PC-3 (cell line): ENCODE measurements around the gene RBMS3. TPM values are rescaled to one million over a fixed set of nuclear protein-coding genes. Genes with fewer than 3 reads are reported as not detected.

Source experiments
- ATAC-seq: fragments of 200-7000 bp; cut with Tn5 transposase; 2 replicates; pipeline ENCODE4 v1.9.1; 2020; ENCODE audit warnings: mild to moderate bottlenecking, moderate library complexity
- BruUV-seq: library from RNA; stranded (reverse); fragments of 400-500 nt; replicated peaks from 2 replicates; lab custom pipeline; 2021; lab: Mats Ljungman, UMichigan
- CTCF ChIA-PET: fragments of 300-600 bp; sonication (Branson Sonifier 250); formaldehyde crosslinking; loops from one replicate; lab custom pipeline; 2022; ENCODE audit warnings: antibody characterized with exemption; lab: Charles Lee
- POLR2A ChIA-PET: fragments of 300-600 bp; sonication (Branson Sonifier 250); formaldehyde crosslinking; loops from one replicate; lab custom pipeline; 2022; ENCODE audit warnings: antibody characterized with exemption; ENCODE audit not compliant: unreplicated experiment; lab: Charles Lee
- DNase-seq: peaks from one replicate; pipeline ENCODE4 v3.0.0-alpha.2; 2015
- H2AFZ ChIP-seq: fragments of 300-600 bp; sonication (generic); 2 replicates; pipeline ENCODE4 v1.6.0; 2016; ENCODE audit warnings: antibody characterized with exemption, low read length
- H3F3A ChIP-seq: fragments of 300-600 bp; sonication (generic); one replicate; pipeline ENCODE4 v1.6.0; 2017; ENCODE audit warnings: antibody characterized with exemption, low read length, control low read depth, mild to moderate bottlenecking; ENCODE audit not compliant: unreplicated experiment
- H3K27ac ChIP-seq: fragments of 300-600 bp; sonication (generic); 2 replicates; pipeline ENCODE4 v1.5.1; 2016; ENCODE audit warnings: mild to moderate bottlenecking, low read length
- H3K27me3 ChIP-seq: fragments of 300-600 bp; sonication (generic); 2 replicates; pipeline ENCODE4 v1.6.1; 2016; ENCODE audit warnings: low read length, mixed read lengths
- H3K36me3 ChIP-seq: fragments of 300-600 bp; sonication (generic); 2 replicates; pipeline ENCODE4 v1.6.1; 2016; ENCODE audit warnings: low read depth, mixed run types, low read length, mixed read lengths
- H3K4me1 ChIP-seq: fragments of 300-600 bp; sonication (generic); 2 replicates; pipeline ENCODE4 v1.5.1; 2016; ENCODE audit warnings: low read length; ENCODE audit not compliant: insufficient read depth
- H3K4me2 ChIP-seq: fragments of 300-600 bp; sonication (generic); 2 replicates; pipeline ENCODE4 v1.6.0; 2016; ENCODE audit warnings: low read length
- H3K4me3 ChIP-seq: fragments of 300-600 bp; sonication (generic); 2 replicates; pipeline ENCODE4 v1.5.1; 2016; ENCODE audit warnings: mild to moderate bottlenecking, low read length, mixed read lengths
- H3K79me2 ChIP-seq: fragments of 300-600 bp; sonication (generic); 2 replicates; pipeline ENCODE4 v1.6.1; 2017; ENCODE audit warnings: low read length, mixed read lengths
- H3K9ac ChIP-seq: fragments of 300-600 bp; sonication (generic); 2 replicates; pipeline ENCODE4 v1.6.0; 2016; ENCODE audit warnings: mild to moderate bottlenecking, low read length
- H3K9me2 ChIP-seq: fragments of 300-600 bp; sonication (generic); replicated peaks from 2 replicates; pipeline ENCODE4 v1.6.1; 2016; ENCODE audit warnings: mixed run types, low read length, mixed read lengths
- H3K9me3 ChIP-seq: fragments of 300-600 bp; sonication (generic); 2 replicates; pipeline ENCODE4 v1.6.1; 2016; ENCODE audit warnings: low read length, mixed read lengths
- H4K20me1 ChIP-seq: fragments of 300-600 bp; sonication (generic); 2 replicates; pipeline ENCODE4 v1.6.1; 2016; ENCODE audit warnings: low read length, mixed read lengths
- EZH2 ChIP-seq: fragments of 300-600 bp; sonication (generic); IDR thresholded peaks from one replicate; pipeline ENCODE4 v1.6.1; 2017; ENCODE audit warnings: antibody characterized with exemption, mild to moderate bottlenecking, low read length; ENCODE audit not compliant: unreplicated experiment
- EZH2phosphoT487 ChIP-seq: fragments of 300-600 bp; sonication (generic); IDR thresholded peaks from 2 replicates; pipeline ENCODE4 v1.6.1; 2018; ENCODE audit warnings: mild to moderate bottlenecking, antibody characterized with exemption, low read length, borderline replicate concordance
- intact Hi-C: fragments of 100-400 bp; cut with micrococcal nuclease; formaldehyde crosslinking; loops from 2 replicates; pipeline ENCODE4 v1.9.0; 2023
- total RNA-seq: library from RNA; depleted of rRNA; stranded (reverse); fragments of >200 nt; gene quantifications from 2 replicates; pipeline ENCODE4 v1.2.3, GENCODE V29; 2014
- TF ChIP-seq, protein P1 (sequence below): fragments of 300-600 bp; sonication (generic); conservative IDR thresholded peaks from 2 replicates; pipeline ENCODE4 v1.5.1; 2017; ENCODE audit warnings: antibody characterized with exemption, low read depth, mild to moderate bottlenecking, low read length

The RBMS3 gene
- total RNA-seq, 1 experiment from 2014 or later: 5.4 TPM

- CTCF ChIA-PET: no interaction called here
- DNase-seq (peak; percentile 90), ATAC-seq (peak; percentile 89)
- Histone ChIP-seq H3K9ac (no peak overlapping the region), H3K36me3 (no peaks in the 10 kb centered on the region), H2AFZ (no peak overlapping the region), H3K27me3 (no peaks in the 10 kb centered on the region), H3K4me3 (no peak overlapping the region), H3K9me2 (no peaks in the 10 kb centered on the region; the same call in 1 of the 2 replicates), H3K4me2 (no peak overlapping the region), H3K4me1 (peaks cover 19% of the 10 kb centered on the region; the same call in 1 of the 2 replicates), H4K20me1 (no peaks in the 10 kb centered on the region), H3K9me3 (no peaks in the 10 kb centered on the region), H3K79me2 (no peaks in the 10 kb centered on the region), H3K27ac (peak overlapping the region; percentile 55; the same call in 1 of the 2 replicates), H3F3A (no peaks in the 10 kb centered on the region)
- POLR2A ChIA-PET: interaction anchor here (0.7 kb wide), 1 partner anchor 70 kb away, joined by 3 read pairs; no protein-coding TSS in a partner anchor
- no TSS peak for BruUV-seq
- no peak for TF ChIP-seq EZH2phosphoT487
- TF ChIP-seq, protein P1, sequence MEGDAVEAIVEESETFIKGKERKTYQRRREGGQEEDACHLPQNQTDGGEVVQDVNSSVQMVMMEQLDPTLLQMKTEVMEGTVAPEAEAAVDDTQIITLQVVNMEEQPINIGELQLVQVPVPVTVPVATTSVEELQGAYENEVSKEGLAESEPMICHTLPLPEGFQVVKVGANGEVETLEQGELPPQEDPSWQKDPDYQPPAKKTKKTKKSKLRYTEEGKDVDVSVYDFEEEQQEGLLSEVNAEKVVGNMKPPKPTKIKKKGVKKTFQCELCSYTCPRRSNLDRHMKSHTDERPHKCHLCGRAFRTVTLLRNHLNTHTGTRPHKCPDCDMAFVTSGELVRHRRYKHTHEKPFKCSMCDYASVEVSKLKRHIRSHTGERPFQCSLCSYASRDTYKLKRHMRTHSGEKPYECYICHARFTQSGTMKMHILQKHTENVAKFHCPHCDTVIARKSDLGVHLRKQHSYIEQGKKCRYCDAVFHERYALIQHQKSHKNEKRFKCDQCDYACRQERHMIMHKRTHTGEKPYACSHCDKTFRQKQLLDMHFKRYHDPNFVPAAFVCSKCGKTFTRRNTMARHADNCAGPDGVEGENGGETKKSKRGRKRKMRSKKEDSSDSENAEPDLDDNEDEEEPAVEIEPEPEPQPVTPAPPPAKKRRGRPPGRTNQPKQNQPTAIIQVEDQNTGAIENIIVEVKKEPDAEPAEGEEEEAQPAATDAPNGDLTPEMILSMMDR: no peak
- no peak for TF ChIP-seq EZH2
- intact Hi-C loops: no loop called here
Observed at GRCh38 chr3:29255854-29256696, 24.8 kb upstream of the RBMS3 start.

- Histone ChIP-seq H3K36me3 (no peaks in the 10 kb centered on the region), H3K27me3 (no peaks in the 10 kb centered on the region), H4K20me1 (no peaks in the 10 kb centered on the region), H3K9ac (no peak overlapping the region), H3K4me2 (no peak overlapping the region), H3K79me2 (no peaks in the 10 kb centered on the region), H3F3A (no peaks in the 10 kb centered on the region), H3K9me2 (no peaks in the 10 kb centered on the region; the same call in 1 of the 2 replicates), H2AFZ (no peak overlapping the region), H3K27ac (no peak overlapping the region), H3K4me3 (no peak overlapping the region), H3K4me1 (peaks cover 19% of the 10 kb centered on the region; the same call in 1 of the 2 replicates), H3K9me3 (no peaks in the 10 kb centered on the region)
- ChIA-PET POLR2A (interaction anchor here (0.5 to 0.6 kb wide), 2 partner anchors 91 to 315 kb away, joined by 4 read pairs; no protein-coding TSS in a partner anchor), CTCF (no interaction called here)
- intact Hi-C loops: no loop called here
- TF ChIP-seq, protein P1: no peak
- no peak for TF ChIP-seq EZH2
- TF ChIP-seq EZH2phosphoT487: no peak
- DNase-seq (no peak), ATAC-seq (no peak)
- BruUV-seq: no TSS peak
Observed at GRCh38 chr3:29258161-29258560, 22.7 kb upstream of the RBMS3 start.
